ENCODE results near the gene INPP4A.

INPP4A gene

GRCh38 chr2:98547092-98547790, 102.6 kb downstream of the INPP4A start:
- 92 to 93% methylated on average over 2 of the region's 2 CpGs for WGBS, 2 experiments
- H3K9me3 ChIP-seq (ENCODE audit: control insufficient read depth, low read length): no peaks in the 10 kb centered on the region
- H3K27ac ChIP-seq (ENCODE audit: insufficient read depth, low read depth, low read length, poor library complexity, severe bottlenecking): no peak overlapping the region
- H3K27me3 ChIP-seq (ENCODE audit: control insufficient read depth, insufficient read depth, low read length, poor library complexity, severe bottlenecking): no peaks in the 10 kb centered on the region
- H3K4me3 ChIP-seq (ENCODE audit: insufficient read depth, low read depth, low read length): no peak overlapping the region
- no peaks in the 10 kb centered on the region for H3K4me1 ChIP-seq (ENCODE audit: control insufficient read depth, insufficient read depth, low read length)
- no peaks in the 10 kb centered on the region for H3K36me3 ChIP-seq (ENCODE audit: control insufficient read depth, insufficient read depth, low read length)

DNA sequence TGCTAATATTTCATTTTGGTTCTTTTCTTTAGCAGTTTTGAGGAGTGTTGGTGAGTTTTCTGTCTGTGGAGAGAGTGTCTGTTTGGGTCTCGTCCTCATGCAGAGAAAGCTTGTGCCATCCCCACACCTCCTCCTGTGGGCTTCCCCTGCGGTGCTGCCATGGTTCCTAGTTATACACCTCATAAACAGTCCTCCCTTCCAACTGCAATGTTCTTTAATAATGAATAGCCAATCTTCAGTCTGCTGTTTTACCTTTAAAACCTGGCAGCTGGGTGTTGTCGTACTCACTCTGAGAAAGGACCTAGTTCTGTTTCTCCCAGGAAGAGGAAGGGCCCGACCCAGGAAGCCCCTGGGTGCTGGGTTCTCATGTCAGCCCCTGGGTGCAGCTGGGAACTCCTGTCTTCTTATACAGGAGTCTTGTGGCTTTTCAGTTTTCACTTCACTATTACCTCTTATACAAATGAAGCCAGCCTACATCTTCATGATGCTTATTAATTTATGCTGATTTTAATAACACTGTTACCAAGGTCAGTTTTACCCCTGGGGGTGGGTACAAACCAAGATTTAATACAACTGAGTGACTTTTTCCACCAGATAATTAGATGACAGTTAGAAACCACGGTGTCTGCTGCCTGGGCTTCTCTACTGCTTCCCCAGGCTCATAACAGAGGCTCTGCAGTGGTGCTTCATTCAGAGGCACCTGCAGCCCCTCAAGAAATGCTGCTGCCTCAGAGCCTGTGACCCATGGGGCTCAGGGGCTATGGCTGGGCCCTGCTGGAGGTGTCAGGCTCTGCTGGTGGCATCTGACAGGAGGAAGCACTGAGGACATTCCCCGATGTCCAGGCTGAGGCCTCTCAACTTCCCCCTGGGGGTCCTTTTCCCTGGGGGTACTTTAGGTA, 104.5 kb downstream of the INPP4A start:
- H3K27ac ChIP-seq (ENCODE audit: insufficient read depth, low read depth, low read length, poor library complexity, severe bottlenecking): no peak overlapping the region
- H3K36me3 ChIP-seq (ENCODE audit: control insufficient read depth, insufficient read depth, low read length): peaks cover 4% of the 10 kb centered on the region
- no peak overlapping the region for H3K4me3 ChIP-seq (ENCODE audit: insufficient read depth, low read depth, low read length)
- no peaks in the 10 kb centered on the region for H3K27me3 ChIP-seq (ENCODE audit: control insufficient read depth, insufficient read depth, low read length, poor library complexity, severe bottlenecking)
- no peaks in the 10 kb centered on the region for H3K9me3 ChIP-seq (ENCODE audit: control insufficient read depth, low read length)
- WGBS, 2 experiments: 89 to 92% methylated on average over 6 of the region's 6 CpGs
- H3K4me1 ChIP-seq (ENCODE audit: control insufficient read depth, insufficient read depth, low read length): no peaks in the 10 kb centered on the region

DNA sequence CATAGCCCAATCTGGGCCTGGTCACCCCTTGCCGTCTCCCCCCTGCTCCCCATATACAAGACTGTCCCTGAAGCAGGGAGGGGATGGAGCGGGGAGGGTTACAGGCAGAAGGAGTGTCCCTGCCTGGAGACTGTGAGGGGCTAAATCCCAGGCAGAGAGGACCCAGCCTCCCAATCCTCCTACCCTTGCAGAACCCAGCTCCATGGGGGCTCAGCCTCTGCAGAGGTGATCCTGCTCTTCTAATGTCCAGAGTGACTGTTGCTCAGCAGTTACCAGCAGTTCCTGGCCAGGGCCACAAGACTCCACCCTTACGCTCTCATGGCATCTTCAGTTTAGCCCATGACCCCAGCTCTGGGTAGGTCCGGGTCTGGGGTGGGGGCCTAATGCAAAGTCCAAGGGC, 105.5 kb downstream of the INPP4A start:
- Histone ChIP-seq H3K9me3 (ENCODE audit: control insufficient read depth, low read length) (no peaks in the 10 kb centered on the region), H3K4me1 (ENCODE audit: control insufficient read depth, insufficient read depth, low read length) (no peaks in the 10 kb centered on the region), H3K36me3 (ENCODE audit: control insufficient read depth, insufficient read depth, low read length) (peaks cover 7% of the 10 kb centered on the region), H3K27ac (ENCODE audit: insufficient read depth, low read depth, low read length, poor library complexity, severe bottlenecking) (no peak overlapping the region), H3K4me3 (ENCODE audit: insufficient read depth, low read depth, low read length) (no peak overlapping the region), H3K27me3 (ENCODE audit: control insufficient read depth, insufficient read depth, low read length, poor library complexity, severe bottlenecking) (no peaks in the 10 kb centered on the region)
- 93 to 98% methylated on average over 4 of the region's 4 CpGs for WGBS, 2 experiments

DNA sequence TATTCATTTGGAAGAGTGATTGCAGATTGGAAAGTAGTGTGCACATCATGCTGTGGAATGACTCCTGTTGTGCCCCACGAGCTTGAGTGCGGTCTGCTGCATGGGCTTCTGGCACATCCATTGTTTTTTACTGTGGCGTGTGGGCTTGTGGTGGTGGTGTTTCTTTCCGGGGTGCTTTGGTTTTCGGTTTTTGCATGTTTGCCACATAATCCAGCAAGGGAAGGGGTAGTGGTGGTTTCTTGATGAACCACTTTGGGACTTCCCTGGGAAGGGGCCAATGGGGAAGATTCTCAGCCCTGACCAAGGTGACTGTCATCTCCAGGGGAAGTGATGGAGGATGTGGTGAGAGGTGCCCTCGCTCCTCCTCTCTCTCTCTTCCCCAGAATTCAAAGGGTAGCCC, 106.7 kb downstream of the INPP4A start:
- peaks cover 7% of the 10 kb centered on the region for H3K36me3 ChIP-seq (ENCODE audit: control insufficient read depth, insufficient read depth, low read length)
- 95 to 96% methylated on average over 5 to 6 of the region's 6 CpGs for WGBS, 2 experiments
- H3K9me3 ChIP-seq (ENCODE audit: control insufficient read depth, low read length): no peaks in the 10 kb centered on the region
- no peaks in the 10 kb centered on the region for H3K4me1 ChIP-seq (ENCODE audit: control insufficient read depth, insufficient read depth, low read length)
- no peak overlapping the region for H3K4me3 ChIP-seq (ENCODE audit: insufficient read depth, low read depth, low read length)
- H3K27me3 ChIP-seq (ENCODE audit: control insufficient read depth, insufficient read depth, low read length, poor library complexity, severe bottlenecking): no peaks in the 10 kb centered on the region
- H3K27ac ChIP-seq (ENCODE audit: insufficient read depth, low read depth, low read length, poor library complexity, severe bottlenecking): no peak overlapping the region

DNA sequence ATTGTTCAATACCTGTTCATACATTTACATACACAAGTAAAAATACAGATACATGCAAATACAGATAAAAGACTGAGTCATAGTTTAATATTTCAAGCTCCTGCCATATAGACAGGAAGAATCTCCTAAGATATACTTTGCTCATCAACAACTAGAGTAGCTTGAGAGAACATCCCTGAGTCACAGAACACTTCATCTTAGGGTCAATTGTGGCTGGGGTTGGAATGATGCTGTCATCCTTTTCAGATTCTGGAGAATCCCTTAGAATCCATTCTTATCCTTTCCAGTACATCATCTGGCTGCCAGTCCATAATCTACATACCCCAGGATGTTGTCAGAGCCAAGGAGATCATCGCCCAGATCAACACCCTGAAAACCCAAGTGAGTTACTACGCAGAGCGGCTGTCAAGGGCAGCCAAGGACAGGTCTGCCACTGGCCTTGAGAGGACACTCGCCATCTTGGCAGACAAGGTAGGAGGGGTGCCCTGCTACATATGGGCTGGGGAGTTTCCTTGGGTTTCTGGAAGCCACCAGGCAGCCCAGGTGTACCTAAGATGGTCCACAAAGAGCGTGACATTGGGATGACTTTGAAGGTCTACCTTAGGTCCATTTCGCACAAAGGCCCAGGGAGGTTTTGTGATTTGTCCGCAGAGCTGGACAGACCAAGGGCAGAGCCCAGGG, 108.0 kb downstream of the INPP4A start:
- H3K27me3 ChIP-seq (ENCODE audit: control insufficient read depth, insufficient read depth, low read length, poor library complexity, severe bottlenecking): no peaks in the 10 kb centered on the region
- 93 to 95% methylated on average over 7 of the region's 7 CpGs for WGBS, 2 experiments
- H3K36me3 ChIP-seq (ENCODE audit: control insufficient read depth, insufficient read depth, low read length): peaks cover 7% of the 10 kb centered on the region
- no peak overlapping the region for H3K27ac ChIP-seq (ENCODE audit: insufficient read depth, low read depth, low read length, poor library complexity, severe bottlenecking)
- H3K9me3 ChIP-seq (ENCODE audit: control insufficient read depth, low read length): no peaks in the 10 kb centered on the region
- no peaks in the 10 kb centered on the region for H3K4me1 ChIP-seq (ENCODE audit: control insufficient read depth, insufficient read depth, low read length)
- no peak overlapping the region for H3K4me3 ChIP-seq (ENCODE audit: insufficient read depth, low read depth, low read length)

DNA sequence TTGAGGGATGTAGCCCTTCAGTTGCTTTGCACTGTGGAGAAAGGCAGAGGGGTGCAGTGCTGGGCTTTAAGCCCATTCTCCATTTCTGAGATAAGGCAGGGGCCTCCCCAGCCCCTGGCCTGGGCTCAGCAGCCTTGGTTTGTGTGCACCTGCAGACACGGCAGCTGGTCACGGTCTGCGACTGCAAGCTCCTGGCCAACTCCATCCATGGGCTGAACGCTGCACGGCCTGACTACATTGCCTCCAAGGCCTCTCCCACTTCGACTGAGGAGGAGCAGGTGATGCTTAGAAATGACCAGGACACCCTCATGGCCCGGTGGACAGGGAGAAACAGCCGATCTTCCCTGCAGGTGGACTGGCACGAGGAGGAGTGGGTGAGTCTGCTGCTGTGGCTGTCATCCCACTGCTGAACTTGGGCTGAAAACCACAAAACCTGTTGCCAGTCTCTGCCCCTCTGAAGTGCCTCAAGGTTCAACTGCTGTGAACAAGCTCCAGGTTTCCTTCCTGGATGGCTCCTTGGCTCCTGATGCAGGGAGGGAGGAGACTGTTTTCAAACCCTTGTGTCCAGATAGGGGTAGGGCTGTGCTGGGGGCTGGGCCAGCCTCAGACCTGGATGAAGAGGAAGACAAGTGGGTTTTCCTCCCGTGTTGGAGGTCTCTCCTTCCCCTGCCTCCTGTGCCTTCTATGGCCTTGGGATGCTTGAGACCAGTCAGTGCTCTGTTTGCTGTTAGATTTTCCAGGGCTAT, 109.6 kb downstream of the INPP4A start:
- Histone ChIP-seq H3K36me3 (ENCODE audit: control insufficient read depth, insufficient read depth, low read length) (peaks cover 7% of the 10 kb centered on the region), H3K27me3 (ENCODE audit: control insufficient read depth, insufficient read depth, low read length, poor library complexity, severe bottlenecking) (no peaks in the 10 kb centered on the region), H3K4me1 (ENCODE audit: control insufficient read depth, insufficient read depth, low read length) (no peaks in the 10 kb centered on the region), H3K27ac (ENCODE audit: insufficient read depth, low read depth, low read length, poor library complexity, severe bottlenecking) (no peak overlapping the region), H3K4me3 (ENCODE audit: insufficient read depth, low read depth, low read length) (no peak overlapping the region), H3K9me3 (ENCODE audit: control insufficient read depth, low read length) (no peaks in the 10 kb centered on the region)
- WGBS, 2 experiments: 93 to 96% methylated on average over 10 of the region's 10 CpGs

GRCh38 chr2:98555696-98556095, 111.0 kb downstream of the INPP4A start:
- H3K27me3 ChIP-seq (ENCODE audit: control insufficient read depth, insufficient read depth, low read length, poor library complexity, severe bottlenecking): no peaks in the 10 kb centered on the region
- H3K4me1 ChIP-seq (ENCODE audit: control insufficient read depth, insufficient read depth, low read length): no peaks in the 10 kb centered on the region
- H3K4me3 ChIP-seq (ENCODE audit: insufficient read depth, low read depth, low read length): no peak overlapping the region
- peaks cover 7% of the 10 kb centered on the region for H3K36me3 ChIP-seq (ENCODE audit: control insufficient read depth, insufficient read depth, low read length)
- H3K9me3 ChIP-seq (ENCODE audit: control insufficient read depth, low read length): no peaks in the 10 kb centered on the region
- H3K27ac ChIP-seq (ENCODE audit: insufficient read depth, low read depth, low read length, poor library complexity, severe bottlenecking): no peak overlapping the region
- 94 to 95% methylated on average over 8 of the region's 8 CpGs for WGBS, 2 experiments

- Histone ChIP-seq H3K9me3 (ENCODE audit: control insufficient read depth, low read length) (no peaks in the 10 kb centered on the region), H3K4me1 (ENCODE audit: control insufficient read depth, insufficient read depth, low read length) (no peaks in the 10 kb centered on the region), H3K27ac (ENCODE audit: insufficient read depth, low read depth, low read length, poor library complexity, severe bottlenecking) (no peak overlapping the region), H3K36me3 (ENCODE audit: control insufficient read depth, insufficient read depth, low read length) (peaks cover 7% of the 10 kb centered on the region), H3K27me3 (ENCODE audit: control insufficient read depth, insufficient read depth, low read length, poor library complexity, severe bottlenecking) (no peaks in the 10 kb centered on the region), H3K4me3 (ENCODE audit: insufficient read depth, low read depth, low read length) (no peak overlapping the region)
- 94 to 97% methylated on average over 4 of the region's 5 CpGs for WGBS, 2 experiments
Measured at GRCh38 chr2:98556344-98557033, 111.8 kb downstream of the INPP4A start.

GRCh38 chr2:98558852-98559530, 114.3 kb downstream of the INPP4A start:
- Histone ChIP-seq H3K27ac (ENCODE audit: insufficient read depth, low read depth, low read length, poor library complexity, severe bottlenecking) (no peak overlapping the region), H3K9me3 (ENCODE audit: control insufficient read depth, low read length) (no peaks in the 10 kb centered on the region), H3K4me3 (ENCODE audit: insufficient read depth, low read depth, low read length) (no peak overlapping the region), H3K27me3 (ENCODE audit: control insufficient read depth, insufficient read depth, low read length, poor library complexity, severe bottlenecking) (no peaks in the 10 kb centered on the region), H3K4me1 (ENCODE audit: control insufficient read depth, insufficient read depth, low read length) (no peaks in the 10 kb centered on the region), H3K36me3 (ENCODE audit: control insufficient read depth, insufficient read depth, low read length) (peaks cover 5% of the 10 kb centered on the region)
- WGBS, 2 experiments: 96 to 97% methylated on average over 16 of the region's 16 CpGs

Data from ectodermal cell (in vitro differentiated cells).